Activated T-cell treated with anti-CD3 and anti-CD28 coated beads for 24 hours (primary cell): ENCODE data around the gene MS4A12.
"Not testable (repeated sequence)": the region's sequence is repeated elsewhere in the genome, so short reads cannot be mapped to it uniquely, and the experiment has no call there.

Source experiments
- DNase-seq: peaks from one replicate; pipeline ENCODE4 v3.0.0-alpha.2; 2020; ENCODE audit warnings: low read depth

Gene MS4A12

GRCh38 chr11:60492488-60493009 lies at the start of gene MS4A12:
Gene MS4A12 (plus strand): TSS chr11:60492778. CDS start chr11:60497319, 4,541 bp downstream.
- DNase-seq, result no peak

- DNase-seq, result no peak
These were observed 45.5 kb upstream of the MS4A12 start for GRCh38 chr11:60447070-60447469.

- no peak for DNase-seq
These were observed 44.7 kb upstream of the MS4A12 start for GRCh38 chr11:60447846-60448245.

- not testable (repeated sequence) for DNase-seq
These were observed 41.4 kb upstream of the MS4A12 start for GRCh38 chr11:60451185-60451584.

GRCh38 chr11:60454212-60454611 lies 38.4 kb upstream of the MS4A12 start:
- DNase-seq, result no peak

GRCh38 chr11:60455531-60456042 lies 37.0 kb upstream of the MS4A12 start, which contains the start of gene MS4A1:
Gene MS4A1 (plus strand): TSS chr11:60455847. CDS start chr11:60462375, 6,528 bp downstream.
- no peak for DNase-seq

GRCh38 chr11:60457576-60457975 lies 35.0 kb upstream of the MS4A12 start:
- no peak for DNase-seq

GRCh38 chr11:60459345-60459744 lies 33.2 kb upstream of the MS4A12 start:
- no peak for DNase-seq

- no peak for DNase-seq
These were observed 23.7 kb upstream of the MS4A12 start for GRCh38 chr11:60468829-60469228.

- no peak for DNase-seq
These were observed 22.9 kb upstream of the MS4A12 start for GRCh38 chr11:60469723-60470122.

- DNase-seq, result no peak
These were observed 15.5 kb upstream of the MS4A12 start for GRCh38 chr11:60477035-60477445.

- DNase-seq, result no peak
These were observed 10.2 kb upstream of the MS4A12 start for GRCh38 chr11:60482361-60482760.

- no peak for DNase-seq
These were observed 6.6 kb upstream of the MS4A12 start for GRCh38 chr11:60485987-60486386.

GRCh38 chr11:60493454-60493853 lies 876 bp downstream of the MS4A12 start:
- no peak for DNase-seq

GRCh38 chr11:60498399-60498798 lies 5.8 kb downstream of the MS4A12 start:
- no peak for DNase-seq

- DNase-seq, result no peak
These were observed 6.3 kb downstream of the MS4A12 start for GRCh38 chr11:60498853-60499252.

GRCh38 chr11:60500276-60500910 lies 7.8 kb downstream of the MS4A12 start:
- no peak for DNase-seq

- DNase-seq, result no peak
These were observed 9.7 kb downstream of the MS4A12 start for GRCh38 chr11:60502221-60502775.

GRCh38 chr11:60504219-60504905 lies 11.8 kb downstream of the MS4A12 start:
- DNase-seq, result no peak

GRCh38 chr11:60509609-60510008 lies 17.0 kb downstream of the MS4A12 start:
- DNase-seq, result not testable (repeated sequence)

GRCh38 chr11:60510209-60510608 lies 17.6 kb downstream of the MS4A12 start:
- DNase-seq, result not testable (repeated sequence)

GRCh38 chr11:60511393-60511792 lies 18.8 kb downstream of the MS4A12 start:
- DNase-seq, result no peak
